Hematopoietic multipotent progenitor cell treated with erythropoietin and hydrocortisone succinate and interleukin-3 and kit ligand, for 17 days (in vitro differentiated cells): ENCODE data around the gene CACNG4.
"Not testable (repeated sequence)": the region's sequence is repeated elsewhere in the genome, so short reads cannot be mapped to it uniquely, and the experiment has no call there.

ENCODE experiments used
- DNase-seq: peaks from one replicate; pipeline ENCODE4 v3.0.0-alpha.2; 2015; ENCODE audit warnings: low spot score

CACNG4 gene

GRCh38 chr17:66964930-66965800 is 658 bp downstream of the CACNG4 start:
- no peak for DNase-seq

GRCh38 chr17:66965801-66966262 is 1.3 kb downstream of the CACNG4 start:
- no peak for DNase-seq

- DNase-seq = no peak
Measured at GRCh38 chr17:66966298-66966697, 1.8 kb downstream of the CACNG4 start.

GRCh38 chr17:66966704-66967418 is 2.4 kb downstream of the CACNG4 start:
- no peak for DNase-seq

- DNase-seq = no peak
Measured at GRCh38 chr17:66967837-66968543, 3.5 kb downstream of the CACNG4 start.

GRCh38 chr17:66968916-66969315 is 4.4 kb downstream of the CACNG4 start:
- DNase-seq = no peak

- no peak for DNase-seq
Measured at GRCh38 chr17:66970140-66970539, 5.6 kb downstream of the CACNG4 start.

- no peak for DNase-seq
Measured at GRCh38 chr17:66970797-66971196, 6.3 kb downstream of the CACNG4 start.

- no peak for DNase-seq
Measured at GRCh38 chr17:66971264-66971663, 6.8 kb downstream of the CACNG4 start.

- no peak for DNase-seq
Measured at GRCh38 chr17:66971730-66972441, 7.4 kb downstream of the CACNG4 start.

- not testable (repeated sequence) for DNase-seq
Measured at GRCh38 chr17:66972442-66972830, 7.9 kb downstream of the CACNG4 start.

GRCh38 chr17:66975188-66975587 is 10.7 kb downstream of the CACNG4 start:
- no peak for DNase-seq

- DNase-seq = no peak
Measured at GRCh38 chr17:66975614-66976378, 11.3 kb downstream of the CACNG4 start.

- no peak for DNase-seq
Measured at GRCh38 chr17:66976379-66976663, 11.8 kb downstream of the CACNG4 start.

- no peak for DNase-seq
Measured at GRCh38 chr17:66976781-66977201, 12.3 kb downstream of the CACNG4 start.

GRCh38 chr17:66978514-66979061 is 14.1 kb downstream of the CACNG4 start:
- no peak for DNase-seq

GRCh38 chr17:66980896-66981295 is 16.4 kb downstream of the CACNG4 start:
- no peak for DNase-seq

- DNase-seq = no peak
Measured at GRCh38 chr17:66981983-66982508, 17.5 kb downstream of the CACNG4 start.

- no peak for DNase-seq
Measured at GRCh38 chr17:66983414-66984021, 19.0 kb downstream of the CACNG4 start.

GRCh38 chr17:66984730-66985129 is 20.2 kb downstream of the CACNG4 start:
- DNase-seq = no peak
